ENCODE data around the gene LGALS12. TPM values are rescaled to one million over a fixed set of nuclear protein-coding genes. Genes with fewer than 3 reads are reported as not detected.
A peak's percentile ranks its signal among the peaks of the same experiment; 100 is the strongest.
"Not testable (repeated sequence)": the region's sequence is repeated elsewhere in the genome, so short reads cannot be mapped to it uniquely, and the experiment has no call there.

The LGALS12 gene
- total RNA-seq, 4 donors from 2014 or later: 0.47 to 2.0 TPM; not detected in 2

- H3K27ac ChIP-seq: no peak overlapping the region
- H3K36me3 ChIP-seq: no peaks in the 10 kb centered on the region
- no peaks in the 10 kb centered on the region for H3K27me3 ChIP-seq
- WGBS, 2 donors (ENCODE audit: low coverage in 1 of 2): 83 to 93% methylated on average over 2 of the region's 2 CpGs
- no peaks in the 10 kb centered on the region for H3K9me3 ChIP-seq
- ATAC-seq: no peak
- H3K4me1 ChIP-seq: peaks cover 0 to 11% (median 0%) of the 10 kb centered on the region in 3 donors
- TF ChIP-seq POLR2A (IDR thresholded peaks at IDR 0.05) (no peak), EP300 (IDR thresholded peaks at IDR 0.05) (no peak), CTCF (IDR thresholded peaks at IDR 0.05) (no peak), POLR2AphosphoS5 (IDR thresholded peaks at IDR 0.05) (no peak)
- H3K4me3 ChIP-seq: no peak overlapping the region
These were observed 24.1 kb downstream of the LGALS12 start for GRCh38 chr11:63530021-63530420.

- peak; percentile 41 for ATAC-seq
- H3K4me1 ChIP-seq: peaks cover 0 to 19% (median 2%) of the 10 kb centered on the region in 3 donors
- H3K27me3 ChIP-seq, H3K36me3 ChIP-seq, H3K4me3 ChIP-seq, H3K27ac ChIP-seq, H3K9me3 ChIP-seq: not testable (repeated sequence)
- WGBS, 2 donors (ENCODE audit: low coverage in 1 of 2): 65 to 79% methylated on average over 2 to 5 of the region's 6 CpGs
These were observed 25.3 kb downstream of the LGALS12 start for GRCh38 chr11:63531074-63531792.

GRCh38 chr11:63532117-63532516, 26.2 kb downstream of the LGALS12 start:
- ATAC-seq: no peak
- no peak overlapping the region for H3K4me3 ChIP-seq
- 72 to 89% methylated on average over 2 of the region's 2 CpGs for WGBS, 2 donors (ENCODE audit: low coverage in 1 of 2)
- H3K9me3 ChIP-seq: no peaks in the 10 kb centered on the region
- no peak overlapping the region for H3K27ac ChIP-seq
- no peaks in the 10 kb centered on the region for H3K27me3 ChIP-seq
- peaks cover 0 to 24% (median 4%) of the 10 kb centered on the region in 3 donors for H3K4me1 ChIP-seq
- TF ChIP-seq POLR2A (IDR thresholded peaks at IDR 0.05): no peak
- no peak for TF ChIP-seq POLR2AphosphoS5 (IDR thresholded peaks at IDR 0.05)
- TF ChIP-seq EP300 (IDR thresholded peaks at IDR 0.05): no peak
- no peak for TF ChIP-seq CTCF (IDR thresholded peaks at IDR 0.05)
- no peaks in the 10 kb centered on the region for H3K36me3 ChIP-seq

- Histone ChIP-seq H3K9me3 (no peaks in the 10 kb centered on the region), H3K27me3 (no peaks in the 10 kb centered on the region), H3K27ac (no peak overlapping the region), H3K4me1 (peaks cover 4 to 33% (median 11%) of the 10 kb centered on the region in 3 donors), H3K36me3 (no peaks in the 10 kb centered on the region), H3K4me3 (no peak overlapping the region)
- no peak for ATAC-seq
- WGBS, 2 donors (ENCODE audit: low coverage in 1 of 2): 69 to 72% methylated on average over 3 of the region's 4 CpGs
- TF ChIP-seq POLR2AphosphoS5 (IDR thresholded peaks at IDR 0.05): no peak
- no peak for TF ChIP-seq CTCF (IDR thresholded peaks at IDR 0.05)
- no peak for TF ChIP-seq EP300 (IDR thresholded peaks at IDR 0.05)
- no peak for TF ChIP-seq POLR2A (IDR thresholded peaks at IDR 0.05)
These were observed 27.1 kb downstream of the LGALS12 start for GRCh38 chr11:63532799-63533475.

- Histone ChIP-seq H3K4me1 (peaks cover 6 to 44% (median 18%) of the 10 kb centered on the region in 3 donors), H3K36me3 (peaks cover 0 to under 1% of the 10 kb centered on the region in 2 donors), H3K27me3 (no peaks in the 10 kb centered on the region), H3K4me3 (no peak overlapping the region), H3K27ac (no peak overlapping the region), H3K9me3 (no peaks in the 10 kb centered on the region)
- WGBS, 2 donors (ENCODE audit: low coverage in 1 of 2): 83 to 91% methylated on average over 2 to 3 of the region's 3 CpGs
- no peak for ATAC-seq
- TF ChIP-seq CTCF (IDR thresholded peaks at IDR 0.05): no peak
- no peak for TF ChIP-seq POLR2AphosphoS5 (IDR thresholded peaks at IDR 0.05)
- TF ChIP-seq EP300 (IDR thresholded peaks at IDR 0.05): no peak
- no peak for TF ChIP-seq POLR2A (IDR thresholded peaks at IDR 0.05)
These were observed 28.2 kb downstream of the LGALS12 start for GRCh38 chr11:63534076-63534475.

Data from gastroesophageal sphincter (tissue), 4 donors.